K562 (cell line): ENCODE results near the gene TRMT1. TPM values are rescaled to one million over a fixed set of nuclear protein-coding genes. Genes with fewer than 3 reads are reported as not detected.
A peak's percentile ranks its signal among the peaks of the same experiment; 100 is the strongest.

Source experiments
- CREB1 ChIP-seq, 2 experiments: sonication (generic) in 1 of 2; formaldehyde crosslinking in 1 of 2; IDR thresholded peaks; 2 replicates each; pipeline versions ENCODE4 v1.6.1 to v1.8.0; 2012 to 2022; ENCODE audit warnings: inconsistent platforms in 1 of 2, mild to moderate bottlenecking in 1 of 2, missing genetic modification reagents in 1 of 2, moderate library complexity in 1 of 2
- CREM ChIP-seq: IDR thresholded peaks from 2 replicates; pipeline ENCODE4 v1.6.1; 2014; ENCODE audit warnings: antibody characterized with exemption, low read depth
- FOXA3 ChIP-seq, 2 experiments: fragments of 450-650 bp in 1 of 2; sonication (generic) in 1 of 2; formaldehyde crosslinking; IDR thresholded peaks in 1 of 2; conservative IDR thresholded peaks in 1 of 2; 2 replicates each; pipeline versions ENCODE4 v1.4.0 to v1.8.0; 2020 to 2022; ENCODE audit warnings: mild to moderate bottlenecking in 2 of 2, missing genetic modification reagents in 1 of 2
- HMGN3 ChIP-seq: IDR thresholded peaks from 2 replicates; pipeline ENCODE4 v1.6.1; 2011; ENCODE audit warnings: borderline replicate concordance, low read depth, mild to moderate bottlenecking, mixed read lengths, low read length; ENCODE audit not compliant: insufficient read length; ENCODE audit errors: extremely low read depth
- HNRNPL ChIP-seq: fragments of 200-400 bp; formaldehyde crosslinking; IDR thresholded peaks from 2 replicates; pipeline ENCODE4 v1.6.1; 2017; ENCODE audit warnings: low read depth, mild to moderate bottlenecking, low read length
- KAT2B ChIP-seq: IDR thresholded peaks from one replicate; pipeline ENCODE4 v1.6.1; 2012; ENCODE audit warnings: low read depth, mild to moderate bottlenecking, control low read depth, inconsistent platforms, low read length, moderate library complexity
- KLF6 ChIP-seq: fragments of 250-450 bp; sonication (Bioruptor Pico); IDR thresholded peaks from 2 replicates; pipeline ENCODE4 v1.4.0; 2020; ENCODE audit warnings: mild to moderate bottlenecking, moderate library complexity, borderline replicate concordance
- MAZ ChIP-seq, 2 experiments: fragments of 450-650 bp in 1 of 2; sonication (generic) in 1 of 2; formaldehyde crosslinking; IDR thresholded peaks in 1 of 2; conservative IDR thresholded peaks in 1 of 2; 2 replicates each; pipeline versions ENCODE4 v1.4.0 to v1.5.0; 2020; ENCODE audit warnings: mild to moderate bottlenecking in 1 of 2, missing genetic modification reagents in 1 of 2
- NCOA1 ChIP-seq: fragments of 450-650 bp; IDR thresholded peaks from 2 replicates; pipeline ENCODE4 v1.6.1; 2016; ENCODE audit warnings: low read depth
- PHF21A ChIP-seq: fragments of 450-650 bp; IDR thresholded peaks from 2 replicates; pipeline ENCODE4 v1.6.1; 2017; ENCODE audit warnings: low read depth, borderline replicate concordance
- RBFOX2 ChIP-seq: fragments of 200-400 bp; formaldehyde crosslinking; IDR thresholded peaks from 2 replicates; pipeline ENCODE4 v1.6.1; 2017; ENCODE audit warnings: low read depth, mild to moderate bottlenecking, low read length, moderate library complexity
- RFX5 ChIP-seq: IDR thresholded peaks from 2 replicates; pipeline ENCODE4 v1.6.1; 2011; ENCODE audit warnings: low read depth, mild to moderate bottlenecking, improper control_type of control experiment, low read length
- SAFB ChIP-seq: fragments of 200-400 bp; formaldehyde crosslinking; IDR thresholded peaks from 2 replicates; pipeline ENCODE4 v1.6.1; 2017; ENCODE audit warnings: low read depth, low read length, borderline replicate concordance
- TAL1 ChIP-seq: fragments of 450-650 bp; IDR thresholded peaks from 2 replicates; pipeline ENCODE4 v1.6.1; 2016; ENCODE audit warnings: mild to moderate bottlenecking
- TEAD1 ChIP-seq, 2 experiments: fragments of 450-650 bp in 1 of 2; sonication (generic) in 1 of 2; formaldehyde crosslinking; IDR thresholded peaks; 2 replicates each; pipeline versions ENCODE4 v1.4.0 to v1.8.0; 2020 to 2022; ENCODE audit warnings: mild to moderate bottlenecking in 2 of 2, missing genetic modification reagents in 1 of 2
- ZNF197 ChIP-seq: fragments of 200-800 bp; sonication (Bioruptor generic); IDR thresholded peaks from 2 replicates; pipeline ENCODE4 v1.6.1; 2016; ENCODE audit warnings: low read depth, missing genetic modification characterization, missing compliant biosample characterization
- ZNF408 ChIP-seq: fragments of 250-450 bp; sonication (Bioruptor Pico); IDR thresholded peaks from 2 replicates; pipeline ENCODE4 v1.4.0; 2020; ENCODE audit warnings: low read depth, mild to moderate bottlenecking, moderate library complexity
- ZNF445 ChIP-seq: fragments of 250-450 bp; sonication (Bioruptor Pico); IDR thresholded peaks from 2 replicates; pipeline ENCODE4 v1.4.0; 2020; ENCODE audit warnings: low read depth, mild to moderate bottlenecking, moderate library complexity
- ZNF57 ChIP-seq: fragments of 450-650 bp; formaldehyde crosslinking; IDR thresholded peaks from 2 replicates; pipeline ENCODE4 v1.4.0; 2020; ENCODE audit warnings: mild to moderate bottlenecking, moderate library complexity
- ZNF696 ChIP-seq: fragments of 250-450 bp; sonication (Bioruptor Pico); conservative IDR thresholded peaks from 2 replicates; pipeline ENCODE4 v1.4.0; 2020; ENCODE audit warnings: mild to moderate bottlenecking, moderate library complexity
- ZSCAN29 ChIP-seq: fragments of 450-650 bp; IDR thresholded peaks from 2 replicates; pipeline ENCODE4 v1.6.1; 2017
- polyA plus RNA-seq, 8 experiments: library from polyadenylated mRNA; depleted of rRNA in 4 of 8; stranded (reverse) in 5 of 8; unstranded in 3 of 8; fragments of >200 nt; fragmentation: Nextera tagmentation in 2 of 8; fragmentation: Illumina TruSeq in 1 of 8; extraction: Ambion mirVana in 2 of 8; extraction: Trizol in 1 of 8; gene quantifications; 2 replicates each; pipeline versions ENCODE4 v1.2.1 to v1.2.3, GENCODE V29; 2011 to 2014; ENCODE audit warnings: inconsistent platforms in 1 of 8, missing spikeins in 1 of 8
- total RNA-seq, 7 experiments: library from RNA; depleted of rRNA in 6 of 7; stranded (reverse); fragments of >200 nt in 6 of 7; fragmentation: Illumina TruSeq in 2 of 7; extraction: Trizol in 2 of 7; gene quantifications; 2 replicates each; pipeline versions ENCODE4 v1.2.1 to v1.2.3, GENCODE V29; 2011 to 2021; ENCODE audit warnings: low replicate concordance in 1 of 7
- TF ChIP-seq, protein P1 (sequence below), 2 experiments: fragments of 450-650 bp; conservative IDR thresholded peaks; 2 replicates each; pipeline ENCODE4 v1.6.1; 2017; ENCODE audit warnings: mild to moderate bottlenecking in 2 of 2, moderate library complexity in 2 of 2
- TF ChIP-seq, protein P2 (sequence below): fragments of 250-450 bp; sonication (Bioruptor Pico); IDR thresholded peaks from 2 replicates; pipeline ENCODE4 v1.5.0; 2021

TRMT1 gene
- total and polyA plus RNA-seq, 9 of the 15 experiments (the other 6 are each of a cell fraction or from before 2014, with no cell fraction given) = 5.8 to 158 (median 54.3) TPM

DNA sequence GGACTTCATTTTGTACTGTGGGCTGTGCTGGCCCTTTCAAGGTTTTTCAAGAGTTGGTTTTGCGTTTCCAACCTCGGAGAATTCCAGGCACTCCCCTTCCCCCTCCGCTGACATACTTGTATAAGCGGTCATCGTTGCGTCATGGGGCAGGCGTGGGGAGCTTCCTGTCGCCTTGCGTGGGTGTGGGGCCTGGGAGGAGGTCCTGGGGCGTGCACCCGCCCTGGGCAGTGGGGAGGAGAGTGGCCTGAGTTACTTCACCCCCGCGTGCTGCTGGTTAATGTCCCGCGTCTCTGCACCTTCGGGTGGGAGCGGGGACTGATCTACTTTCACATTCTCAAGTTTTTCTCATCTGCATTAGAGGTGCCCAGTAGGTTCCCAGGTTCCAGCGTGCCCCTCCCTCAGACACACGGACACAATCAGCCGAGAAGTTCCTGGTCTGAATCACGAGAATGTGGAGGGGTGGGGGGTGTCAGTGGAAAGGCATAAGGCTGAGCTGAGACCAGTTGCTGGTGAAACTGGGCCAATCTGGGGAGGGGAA is 37.8 kb upstream of the TRMT1 start (continued):
- peak in 1 of 2 experiments; percentile 33; a peak in 1 of 4 replicates for TF ChIP-seq FOXA3 (CRISPR knock-in tag; conservative IDR thresholded peaks at IDR 0.05 in 1 of 2, IDR thresholded peaks at IDR 0.05 in 1 of 2)
- TF ChIP-seq ZNF696 = no peak
- peak; percentile 56; the same call in 1 of the 2 replicates for TF ChIP-seq SAFB
- TF ChIP-seq ZNF57 = no peak
- TF ChIP-seq NCOA1 = peak; percentile 57; the same call in 1 of the 2 replicates
- peak; percentile 88 for TF ChIP-seq HMGN3
- TF ChIP-seq TEAD1 (CRISPR knock-in tag; IDR thresholded peaks at IDR 0.05) = peak; percentile 31 to 62; a peak in 2 of 4 replicates
- TF ChIP-seq, protein P1, sequence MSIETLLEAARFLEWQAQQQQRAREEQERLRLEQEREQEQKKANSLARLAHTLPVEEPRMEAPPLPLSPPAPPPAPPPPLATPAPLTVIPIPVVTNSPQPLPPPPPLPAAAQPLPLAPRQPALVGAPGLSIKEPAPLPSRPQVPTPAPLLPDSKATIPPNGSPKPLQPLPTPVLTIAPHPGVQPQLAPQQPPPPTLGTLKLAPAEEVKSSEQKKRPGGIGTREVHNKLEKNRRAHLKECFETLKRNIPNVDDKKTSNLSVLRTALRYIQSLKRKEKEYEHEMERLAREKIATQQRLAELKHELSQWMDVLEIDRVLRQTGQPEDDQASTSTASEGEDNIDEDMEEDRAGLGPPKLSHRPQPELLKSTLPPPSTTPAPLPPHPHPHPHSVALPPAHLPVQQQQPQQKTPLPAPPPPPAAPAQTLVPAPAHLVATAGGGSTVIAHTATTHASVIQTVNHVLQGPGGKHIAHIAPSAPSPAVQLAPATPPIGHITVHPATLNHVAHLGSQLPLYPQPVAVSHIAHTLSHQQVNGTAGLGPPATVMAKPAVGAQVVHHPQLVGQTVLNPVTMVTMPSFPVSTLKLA (conservative IDR thresholded peaks at IDR 0.05) = peak; percentile 17 to 49; a peak in 3 of 4 replicates
- 0 out of 2 replicates have a peak, but pooled peaks have one; percentile 66 for TF ChIP-seq KLF6 (CRISPR knock-in tag)
- peak in 1 of 2 experiments; percentile 84; a peak in 2 of 4 replicates for TF ChIP-seq MAZ (CRISPR knock-in tag; conservative IDR thresholded peaks at IDR 0.05 in 1 of 2, IDR thresholded peaks at IDR 0.05 in 1 of 2)
- TF ChIP-seq ZNF408 = no peak
- peak; percentile 79; the same call in 1 of the 2 replicates for TF ChIP-seq CREB1 (IDR thresholded peaks at IDR 0.05)
- peak; percentile 76 for TF ChIP-seq CREB1 (CRISPR knock-in tag; IDR thresholded peaks at IDR 0.05)
- TF ChIP-seq RBFOX2 = peak; percentile 56
- no peak for TF ChIP-seq TAL1
- TF ChIP-seq ZSCAN29 = 0 out of 2 replicates have a peak, but pooled peaks have one; percentile 10
- peak; percentile 92 for TF ChIP-seq CREM
- TF ChIP-seq, protein P2, sequence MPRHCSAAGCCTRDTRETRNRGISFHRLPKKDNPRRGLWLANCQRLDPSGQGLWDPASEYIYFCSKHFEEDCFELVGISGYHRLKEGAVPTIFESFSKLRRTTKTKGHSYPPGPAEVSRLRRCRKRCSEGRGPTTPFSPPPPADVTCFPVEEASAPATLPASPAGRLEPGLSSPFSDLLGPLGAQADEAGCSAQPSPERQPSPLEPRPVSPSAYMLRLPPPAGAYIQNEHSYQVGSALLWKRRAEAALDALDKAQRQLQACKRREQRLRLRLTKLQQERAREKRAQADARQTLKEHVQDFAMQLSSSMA (CRISPR knock-in tag) = no peak
- no peak for TF ChIP-seq RFX5
- TF ChIP-seq HNRNPL = 0 out of 2 replicates have a peak, but pooled peaks have one; percentile 49
- TF ChIP-seq PHF21A = no peak
- no peak for TF ChIP-seq ZNF445 (CRISPR knock-in tag)
- no peak for TF ChIP-seq KAT2B
- no peak for TF ChIP-seq ZNF197 (CRISPR knock-in tag)
